Heart left ventricle (tissue), 16 donors: ENCODE results near the gene MED12L. TPM values are rescaled to one million over a fixed set of nuclear protein-coding genes. Genes with fewer than 3 reads are reported as not detected.

Experiments
- ATAC-seq, 4 donors: fragments of 200-7000 bp; cut with Tn5 transposase; one replicate each; pipeline ENCODE4 v1.9.1; 2020 to 2022; ENCODE audit warnings: moderate library complexity in 4 of 4, mild to moderate bottlenecking in 3 of 4, moderate number of reproducible peaks in 1 of 4
- DNase-seq, 5 donors: peaks; one replicate each; pipeline ENCODE4 v3.0.0-alpha.2; 2020
- H3K27ac ChIP-seq, 12 donors: fragments of 200-600 bp; sonication (generic) in 4 of 12; one replicate each; pipeline versions ENCODE4 v1.5.0 to v1.8.0; 2016 to 2022; ENCODE audit warnings: mild to moderate bottlenecking in 2 of 12
- H3K27me3 ChIP-seq, 9 donors: fragments of 200-600 bp; sonication (generic) in 2 of 9; one replicate each; pipeline versions ENCODE4 v1.5.1 to v1.8.0; 2016 to 2022; ENCODE audit warnings: mild to moderate bottlenecking in 3 of 9
- H3K36me3 ChIP-seq, 9 donors: fragments of 200-600 bp; sonication (generic) in 2 of 9; one replicate each; pipeline versions ENCODE4 v1.5.0 to v1.8.0; 2018 to 2022; ENCODE audit warnings: mild to moderate bottlenecking in 2 of 9
- H3K4me1 ChIP-seq, 12 donors: fragments of 200-600 bp; sonication (generic) in 4 of 12; one replicate each; pipeline versions ENCODE4 v1.5.0 to v1.8.0; 2016 to 2022; ENCODE audit warnings: mild to moderate bottlenecking in 3 of 12
- H3K4me3 ChIP-seq, 12 donors: fragments of 200-600 bp; sonication (generic) in 4 of 12; one replicate each; pipeline versions ENCODE4 v1.5.0 to v1.8.0; 2017 to 2022; ENCODE audit warnings: mild to moderate bottlenecking in 9 of 12, moderate library complexity in 4 of 12
- H3K9me3 ChIP-seq, 12 donors: fragments of 200-600 bp; sonication (generic) in 4 of 12; one replicate each; pipeline versions ENCODE4 v1.5.0 to v1.8.0; 2016 to 2022; ENCODE audit warnings: mild to moderate bottlenecking in 1 of 12
- POLR2A ChIP-seq, 2 donors: fragments of 450-650 bp; IDR thresholded peaks; one replicate each; pipeline ENCODE4 v1.6.1; 2017; ENCODE audit warnings: antibody characterized with exemption in 2 of 2, mild to moderate bottlenecking in 2 of 2, moderate library complexity in 2 of 2
- WGBS, 4 donors: extraction: QIAGEN DNeasy Blood & Tissue Kit in 2 of 4; methylation state at CpG; one replicate each; pipeline versions ENCODE4 v1.1.5 to v1.1.7; 2013 to 2018; 5-methylcytosine and 5-hydroxymethylcytosine counted together
- intact Hi-C, 10 donors: fragments of 100-400 bp; cut with DNase I; formaldehyde crosslinking; loops; one replicate each; pipeline versions ENCODE4 v1.11.1 to v1.14.2; 2022
- polyA plus RNA-seq, 2 donors: library from polyadenylated mRNA; stranded (reverse); fragments of 200-250 nt; gene quantifications; one replicate each; pipeline ENCODE4 v1.2.3, GENCODE V29; 2013
- total RNA-seq, 9 donors: library from RNA; depleted of rRNA in 2 of 9; stranded (reverse); fragments of >200 nt in 2 of 9; fragmentation: NEBNext Ultra II Directional in 3 of 9; extraction: Animal tissue kit (Norgen Biotek cat#: 25700) in 3 of 9; gene quantifications; one replicate each; pipeline versions ENCODE4 v1.1.0 to v1.2.4, GENCODE V29; 2016 to 2023
- TF ChIP-seq, protein P1 (sequence below), 12 donors: fragments of 200-600 bp; sonication (generic) in 4 of 12; IDR thresholded peaks; one replicate each; pipeline versions ENCODE4 v1.5.0 to v1.8.0; 2018 to 2022; ENCODE audit warnings: antibody characterized with exemption in 12 of 12, mild to moderate bottlenecking in 5 of 12
- donor health status: ischemic (EF 13 %, LVEDD 7.1; RV severe dilation, severe dysfunction).
- donor health status: healthy with polysubstance abuse.
- donor health status: DM: no; HTN: yes; CAD: no.
- donor health status: DM: no; HTN: no; CAD: no.
- donor health status: ischemic (EF 25% LVEDD 6.9; RV normal size, moderate dysfunction).
- donor health status: ischemic (EF 25% LVEDD 5.7; RV mildly dilated, moderate dysfunction).
- donor health status: healthy.
- donor health status: DM: yes; HTN: yes; CAD: no.
- donor health status: ischemic (EF 35%, LVEDD 5.7; RV mildly dilated, moderate dysfunction).
- donor health status: nonischemic (EF 11% LVEDD 7.7; RV severe dilation, severe dysfunction).
- donor health status: DM: yes; HTN: yes; CAD: no.
- donor health status: PGD.
- donor health status: ischemic (EF 29% LVEDD 5.4; RV normal size, mild dysfunction).
- donor health status: nonischemic (EF 23%, LVEDD 6.1; RV moderate dilation, normal function).

MED12L gene
- total and polyA plus RNA-seq, 11 donors = 0.06 to 2.1 (median 0.39) TPM

DNA sequence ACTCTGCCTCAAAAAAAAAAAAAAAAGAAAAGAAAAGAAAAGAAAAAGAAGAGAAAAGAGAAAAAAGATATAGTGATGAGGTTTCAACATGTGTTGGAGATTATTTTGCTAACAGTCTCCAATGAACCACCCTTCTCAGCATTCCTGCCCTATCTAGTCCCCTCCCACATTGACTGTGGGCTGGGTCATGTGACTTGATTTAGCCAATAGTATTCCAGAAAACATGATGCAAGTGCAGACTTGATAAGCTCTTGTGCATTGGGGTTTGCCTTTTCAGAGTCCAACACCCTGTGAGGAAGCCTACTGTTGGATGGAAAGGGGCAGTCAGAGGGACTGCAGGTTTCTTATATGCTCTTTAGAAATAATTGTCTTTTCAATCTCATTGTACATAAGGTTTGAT, 37.8 kb upstream of the MED12L start:
- intact Hi-C loops = no loop called here
- H3K4me1 ChIP-seq = no peaks in the 10 kb centered on the region

DNA sequence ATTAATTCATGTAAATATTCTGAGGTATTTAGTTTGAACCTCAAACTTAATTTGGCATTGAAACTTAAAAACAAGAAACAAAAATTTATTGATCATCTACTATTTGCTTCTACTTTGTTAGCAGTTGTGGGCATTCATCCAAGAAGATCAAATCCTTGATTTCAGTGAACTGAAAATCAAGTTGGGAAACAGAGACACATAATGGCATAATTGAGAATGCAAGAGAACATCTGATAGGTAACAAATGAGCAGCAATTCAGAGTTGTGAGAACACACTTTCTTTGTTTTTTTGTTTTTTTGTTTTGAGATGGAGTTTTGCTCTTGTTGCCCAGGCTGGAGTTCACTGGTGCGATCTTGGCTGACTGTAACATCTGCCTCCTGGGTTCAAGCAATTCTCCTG, 33.9 kb upstream of the MED12L start:
- intact Hi-C loops = no loop called here
- DNase-seq (no peak), ATAC-seq (no peak)
- Histone ChIP-seq H3K36me3 (no peaks in the 10 kb centered on the region), H3K9me3 (no peaks in the 10 kb centered on the region), H3K4me3 (no peak overlapping the region), H3K27ac (no peak overlapping the region), H3K4me1 (no peaks in the 10 kb centered on the region), H3K27me3 (no peaks in the 10 kb centered on the region)
- 88 to 98% (median 96%) methylated on average over 1 of the region's 1 CpG for WGBS, 4 donors
- TF ChIP-seq, protein P1, sequence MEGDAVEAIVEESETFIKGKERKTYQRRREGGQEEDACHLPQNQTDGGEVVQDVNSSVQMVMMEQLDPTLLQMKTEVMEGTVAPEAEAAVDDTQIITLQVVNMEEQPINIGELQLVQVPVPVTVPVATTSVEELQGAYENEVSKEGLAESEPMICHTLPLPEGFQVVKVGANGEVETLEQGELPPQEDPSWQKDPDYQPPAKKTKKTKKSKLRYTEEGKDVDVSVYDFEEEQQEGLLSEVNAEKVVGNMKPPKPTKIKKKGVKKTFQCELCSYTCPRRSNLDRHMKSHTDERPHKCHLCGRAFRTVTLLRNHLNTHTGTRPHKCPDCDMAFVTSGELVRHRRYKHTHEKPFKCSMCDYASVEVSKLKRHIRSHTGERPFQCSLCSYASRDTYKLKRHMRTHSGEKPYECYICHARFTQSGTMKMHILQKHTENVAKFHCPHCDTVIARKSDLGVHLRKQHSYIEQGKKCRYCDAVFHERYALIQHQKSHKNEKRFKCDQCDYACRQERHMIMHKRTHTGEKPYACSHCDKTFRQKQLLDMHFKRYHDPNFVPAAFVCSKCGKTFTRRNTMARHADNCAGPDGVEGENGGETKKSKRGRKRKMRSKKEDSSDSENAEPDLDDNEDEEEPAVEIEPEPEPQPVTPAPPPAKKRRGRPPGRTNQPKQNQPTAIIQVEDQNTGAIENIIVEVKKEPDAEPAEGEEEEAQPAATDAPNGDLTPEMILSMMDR (IDR thresholded peaks at IDR 0.05) = no peak
- TF ChIP-seq POLR2A (IDR thresholded peaks at IDR 0.05) = no peak

More for the DNA sequence above, 37.8 kb upstream of the MED12L start:
- Histone ChIP-seq H3K36me3 (no peaks in the 10 kb centered on the region), H3K27me3 (no peaks in the 10 kb centered on the region), H3K4me3 (no peak overlapping the region), H3K27ac (no peak overlapping the region), H3K9me3 (no peaks in the 10 kb centered on the region)
- ATAC-seq (no peak), DNase-seq (no peak)
- TF ChIP-seq POLR2A (IDR thresholded peaks at IDR 0.05) = no peak
- TF ChIP-seq, protein P1 (IDR thresholded peaks at IDR 0.05) = no peak

DNA sequence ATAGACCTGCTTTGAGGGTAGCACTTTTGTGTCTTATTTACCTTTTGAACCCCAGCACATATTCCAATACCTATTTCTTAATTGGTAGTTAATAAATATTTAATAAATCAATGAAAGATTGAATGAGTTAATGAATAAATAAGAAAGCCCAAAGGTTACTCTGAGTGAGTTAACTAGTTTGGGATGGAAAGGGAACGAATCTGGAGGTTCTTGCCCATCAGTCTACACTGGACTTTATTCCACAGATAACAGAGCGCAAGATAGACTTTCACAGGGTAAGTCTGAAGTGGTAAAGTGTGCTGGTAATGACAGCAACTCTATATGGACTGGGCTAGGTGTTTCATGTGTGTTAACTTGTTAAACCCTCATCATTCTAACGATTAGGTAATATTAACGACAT, 33.1 kb upstream of the MED12L start:
- ATAC-seq (no peak), DNase-seq (no peak)
- TF ChIP-seq, protein P1 (IDR thresholded peaks at IDR 0.05) = no peak
- TF ChIP-seq POLR2A (IDR thresholded peaks at IDR 0.05) = no peak
- Histone ChIP-seq H3K27me3 (no peaks in the 10 kb centered on the region), H3K27ac (no peak overlapping the region), H3K36me3 (no peaks in the 10 kb centered on the region), H3K4me1 (no peaks in the 10 kb centered on the region), H3K4me3 (no peak overlapping the region), H3K9me3 (no peaks in the 10 kb centered on the region)
- intact Hi-C loops = no loop called here
- WGBS, 4 donors = 81 to 92% (median 89%) methylated on average over 4 of the region's 4 CpGs

DNA sequence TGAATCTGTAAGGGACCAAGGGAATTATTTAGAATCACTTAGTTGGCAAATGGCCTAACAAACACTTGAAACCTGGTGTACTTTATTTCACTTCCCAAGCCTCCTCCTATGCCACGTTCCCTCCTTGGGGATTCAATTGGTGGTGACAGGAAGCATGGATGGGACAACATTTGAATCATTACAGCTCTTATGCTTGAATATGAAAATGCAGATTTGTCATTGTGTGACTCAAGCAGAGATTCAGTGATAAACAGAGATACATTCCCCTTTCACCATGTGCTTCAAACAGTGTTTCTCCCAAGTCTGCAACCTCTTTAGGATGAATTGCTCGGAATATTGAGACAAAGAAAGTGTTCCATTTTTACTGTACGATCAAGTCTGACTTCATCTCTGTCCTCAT, 32.7 kb upstream of the MED12L start:
- Histone ChIP-seq H3K9me3 (no peaks in the 10 kb centered on the region), H3K36me3 (no peaks in the 10 kb centered on the region), H3K27me3 (no peaks in the 10 kb centered on the region), H3K4me3 (no peak overlapping the region), H3K4me1 (no peaks in the 10 kb centered on the region), H3K27ac (no peak overlapping the region)
- DNase-seq = no peak
- intact Hi-C loops = no loop called here
- ATAC-seq = no peak
- WGBS, 4 donors = 83 to 84% (median 84%) methylated on average over 3 of the region's 3 CpGs
- no peak for TF ChIP-seq POLR2A (IDR thresholded peaks at IDR 0.05)
- TF ChIP-seq, protein P1 (IDR thresholded peaks at IDR 0.05) = no peak
